Cardiac fibroblast (primary cell): ENCODE data around the gene RNF225.
A peak's percentile ranks its signal among the peaks of the same experiment; 100 is the strongest.
"Not testable (repeated sequence)": the region's sequence is repeated elsewhere in the genome, so short reads cannot be mapped to it uniquely, and the experiment has no call there.

ENCODE experiments used
- DNase-seq, 2 donors: peaks; one replicate each; pipeline versions ENCODE4 v3.0.0 to v3.0.0-alpha.2; 2010; ENCODE audit warnings: low read depth in 2 of 2
- H3K4me3 ChIP-seq, 2 donors: replicated peaks in 1 of 2; 1 replicate in 1 of 2; 2 replicates in 1 of 2; pipeline ENCODE4 v1.5.1; 2011; ENCODE audit warnings: low read depth in 2 of 2, low read length in 2 of 2, mild to moderate bottlenecking in 2 of 2, moderate library complexity in 1 of 2
- CTCF ChIP-seq: IDR thresholded peaks from one replicate; pipeline ENCODE4 v1.5.1; 2011; ENCODE audit warnings: low read depth, mild to moderate bottlenecking, low read length, inconsistent platforms

Gene RNF225

GRCh38 chr19:58395220-58395978 lies at the start of gene RNF225:
Gene RNF225 (plus strand): TSS chr19:58395656. CDS start chr19:58396090, 434 bp downstream.
- no peak for TF ChIP-seq CTCF
- no peak within 1 kb of the TSS for H3K4me3 ChIP-seq
- DNase-seq, result no peak

DNA sequence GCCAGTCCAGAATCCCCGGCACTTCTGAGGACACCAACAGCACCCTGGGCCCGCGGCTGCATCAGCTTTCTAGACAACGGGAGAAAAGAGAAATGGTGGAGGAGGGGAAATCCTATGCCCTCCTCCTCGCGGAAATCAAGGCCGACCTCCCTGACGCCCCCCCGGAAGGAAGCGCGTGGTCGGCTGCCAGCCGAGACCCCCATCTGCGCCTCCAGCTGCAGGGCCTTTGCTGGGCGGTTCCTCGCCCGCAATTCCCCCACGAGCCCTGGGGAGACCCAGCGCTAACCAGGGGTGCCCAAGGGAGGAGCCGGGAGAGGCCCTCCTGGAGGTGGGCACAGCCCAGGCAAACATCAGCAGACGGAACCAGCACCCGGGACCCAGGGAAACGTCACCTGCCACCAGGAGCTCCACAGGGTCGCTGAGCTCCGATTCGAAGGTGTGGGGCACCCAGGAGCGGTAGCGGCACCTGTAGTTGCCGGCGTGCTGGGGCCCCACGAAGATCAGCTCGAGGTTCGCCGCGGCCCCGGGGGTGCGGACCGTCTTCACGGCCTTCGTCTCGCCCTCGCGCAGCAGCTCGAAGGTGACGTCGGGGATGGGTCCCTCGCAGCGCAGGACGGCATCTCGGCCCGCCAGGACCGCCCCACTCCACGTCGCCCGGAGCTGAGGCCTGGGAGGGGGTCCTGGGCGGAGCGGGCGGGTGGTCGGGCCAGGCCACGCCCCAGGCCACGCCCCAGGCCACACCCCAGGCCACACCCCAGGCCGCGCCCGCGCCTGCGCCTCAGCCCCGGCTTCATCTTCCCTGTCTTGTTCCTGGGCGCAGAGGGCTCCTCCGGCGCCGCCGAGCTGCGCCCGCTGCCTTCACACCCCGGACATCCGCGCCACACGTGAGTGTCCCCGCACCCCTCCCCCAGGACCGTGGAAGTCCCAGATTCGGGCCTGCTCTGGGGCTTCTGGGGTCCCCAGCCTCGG lies 48.2 kb upstream of the RNF225 start:
- TF ChIP-seq CTCF, result no peak
- H3K4me3 ChIP-seq, result peak overlapping the region; percentile 65 to 67
- DNase-seq, result peak; percentile 66 to 73

GRCh38 chr19:58348080-58348479 lies 47.4 kb upstream of the RNF225 start:
- not testable (repeated sequence) for DNase-seq
- peak overlapping the region; percentile 65 to 67 for H3K4me3 ChIP-seq

GRCh38 chr19:58349590-58349989 lies 45.9 kb upstream of the RNF225 start:
- TF ChIP-seq CTCF, result no peak
- DNase-seq, result no peak
- H3K4me3 ChIP-seq, result no peak overlapping the region

DNA sequence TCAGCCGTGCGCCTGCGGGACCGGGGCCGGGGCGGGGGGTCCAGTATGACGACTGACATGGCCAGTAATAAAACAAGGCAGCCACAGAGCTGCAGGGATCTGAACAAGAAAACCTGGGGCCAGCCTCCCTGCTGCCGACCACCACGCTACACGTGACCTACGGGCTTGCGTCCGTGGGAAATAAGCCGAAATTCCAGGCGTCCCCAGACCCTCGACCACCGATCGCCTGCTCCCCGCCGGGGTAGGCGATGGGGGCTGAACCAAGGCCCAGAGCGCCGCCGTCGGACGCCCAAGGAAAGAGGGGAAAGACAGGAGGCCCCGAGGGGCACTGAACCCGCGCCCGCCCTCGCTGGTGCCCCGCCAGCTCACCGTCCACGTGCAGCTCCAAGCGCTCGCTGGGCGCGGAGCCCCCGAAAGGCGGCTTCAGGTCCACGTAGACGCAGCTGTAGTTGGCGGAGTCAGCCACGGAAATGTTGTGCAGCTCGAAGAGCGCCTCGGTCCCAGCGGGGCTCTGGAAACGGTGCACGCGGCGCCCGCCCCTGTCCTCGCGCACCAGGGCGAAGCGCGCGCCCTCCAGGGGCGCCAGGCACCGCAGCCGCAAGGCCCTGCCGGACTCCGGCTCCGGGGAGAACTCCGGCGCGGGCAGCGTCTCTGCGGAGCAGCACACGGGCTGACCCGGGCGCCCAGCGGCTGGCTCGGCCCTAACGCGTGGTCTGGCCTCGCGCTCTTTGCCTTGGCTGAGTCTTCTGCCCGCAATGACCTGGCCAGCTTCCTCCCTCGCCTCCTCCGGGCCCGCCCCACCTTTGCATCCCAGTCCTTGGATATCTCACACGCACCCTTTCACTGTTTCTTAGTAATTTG lies 45.2 kb upstream of the RNF225 start:
- TF ChIP-seq CTCF, result no peak
- H3K4me3 ChIP-seq, result no peak overlapping the region
- DNase-seq, result peak in 1 of 2 donors; percentile 15

DNA sequence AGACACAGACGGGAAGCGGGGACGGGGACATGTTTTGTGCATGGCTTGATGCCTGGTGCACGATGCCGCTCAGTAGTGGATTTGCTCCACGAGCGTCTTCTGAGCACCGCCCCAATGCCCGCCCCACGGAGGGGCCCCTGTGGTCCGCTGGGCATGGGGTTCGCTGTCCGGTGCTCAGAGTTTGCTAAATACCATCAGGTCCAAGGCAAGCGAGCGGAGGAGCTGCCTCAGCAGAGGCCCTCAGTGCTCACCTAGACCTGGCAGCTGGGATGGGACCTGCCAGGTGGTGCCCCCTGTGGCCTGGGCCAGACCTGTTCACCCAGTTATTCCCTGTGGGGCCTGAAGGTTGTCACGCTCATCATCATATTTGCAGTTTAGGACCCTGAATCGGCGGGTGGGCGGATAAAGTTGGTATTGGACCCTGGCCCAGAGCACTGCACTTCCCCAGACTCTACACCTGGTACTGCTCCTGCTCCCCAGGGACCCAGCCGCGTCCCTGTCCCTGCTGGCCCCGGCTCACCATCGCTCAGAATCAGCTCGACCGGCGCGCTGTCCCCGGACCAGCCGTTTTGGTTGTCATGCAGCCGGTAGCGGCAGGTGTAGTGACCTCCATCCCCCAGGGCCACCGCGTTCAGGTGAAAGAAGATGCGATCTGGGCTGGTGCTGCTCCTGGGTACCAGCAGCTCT lies 44.4 kb upstream of the RNF225 start:
- DNase-seq, result no peak
- no peak overlapping the region for H3K4me3 ChIP-seq
- TF ChIP-seq CTCF, result no peak
